ENCODE measurements around the gene PRKCA.
"Not testable (repeated sequence)": the region's sequence is repeated elsewhere in the genome, so short reads cannot be mapped to it uniquely, and the experiment has no call there.

PRKCA gene

DNA sequence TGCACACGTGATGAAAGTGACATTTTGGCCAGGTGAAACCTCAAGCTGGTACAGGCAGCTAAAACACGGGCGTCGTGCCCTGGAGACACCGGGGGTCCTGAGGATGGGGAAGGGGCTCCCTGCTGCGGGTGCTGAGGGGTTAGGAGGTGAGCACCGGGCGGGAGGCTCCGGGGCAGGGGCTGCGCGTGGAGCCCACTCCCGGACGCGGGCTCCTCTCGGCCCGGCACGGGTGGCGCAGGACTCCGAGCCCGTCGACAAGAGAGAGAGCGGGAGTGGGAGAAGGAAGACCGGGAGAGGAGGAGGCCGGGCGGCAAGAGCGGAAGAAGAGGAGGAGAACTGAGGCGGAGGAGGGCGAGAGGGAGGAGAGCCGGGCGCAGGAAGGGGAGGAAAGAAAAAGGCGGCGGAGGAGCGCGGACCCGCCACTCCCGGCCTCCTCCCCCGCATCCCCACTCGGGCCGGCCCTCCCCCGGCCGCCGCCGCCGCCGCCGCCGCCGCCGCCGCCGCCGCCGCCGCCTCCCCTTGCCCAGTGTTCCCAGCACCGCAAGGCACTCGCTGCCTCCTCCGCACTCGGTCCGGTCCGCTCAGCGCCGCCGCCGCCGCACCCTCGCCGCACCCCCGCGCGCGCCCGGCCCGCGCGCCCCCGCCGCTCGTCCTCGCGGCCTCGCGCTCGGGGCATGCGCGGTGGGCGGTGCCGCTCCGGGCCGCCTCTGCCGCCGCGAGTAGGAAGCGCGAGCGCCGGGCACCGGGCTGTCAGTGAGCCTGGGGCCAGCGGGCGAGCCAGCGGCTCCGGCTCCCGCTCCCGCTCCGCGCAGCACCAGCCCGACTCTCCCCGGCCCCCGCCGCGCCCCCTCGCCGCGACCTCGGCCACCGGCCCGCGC lies at the start of gene PRKCA:
PRKCA (plus strand) TSS at position 750 of the 878 bp plus-strand sequence.
- peak; percentile 62 for DNase-seq (ENCODE audit: low read depth)

DNA sequence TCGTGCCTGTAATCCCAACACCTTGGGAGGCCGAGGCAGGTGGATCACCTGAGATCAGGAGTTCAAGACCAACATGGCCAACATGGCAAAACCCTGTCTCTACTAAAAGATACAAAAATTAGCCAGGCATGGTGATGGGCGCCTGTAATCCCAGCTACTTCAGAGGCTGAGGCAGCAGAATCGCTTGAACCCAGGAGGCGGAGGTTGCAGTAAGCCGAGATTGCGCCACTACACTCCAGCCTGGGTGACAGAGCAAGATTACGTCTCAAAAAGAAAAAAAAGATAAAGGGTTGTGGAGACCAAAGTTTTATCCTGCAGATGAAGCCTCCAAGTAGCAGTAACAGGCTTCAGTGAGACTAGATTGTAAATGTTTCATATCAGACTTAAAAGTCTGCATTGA lies 49.0 kb upstream of the PRKCA start:
- DNase-seq (ENCODE audit: low read depth): not testable (repeated sequence)

DNA sequence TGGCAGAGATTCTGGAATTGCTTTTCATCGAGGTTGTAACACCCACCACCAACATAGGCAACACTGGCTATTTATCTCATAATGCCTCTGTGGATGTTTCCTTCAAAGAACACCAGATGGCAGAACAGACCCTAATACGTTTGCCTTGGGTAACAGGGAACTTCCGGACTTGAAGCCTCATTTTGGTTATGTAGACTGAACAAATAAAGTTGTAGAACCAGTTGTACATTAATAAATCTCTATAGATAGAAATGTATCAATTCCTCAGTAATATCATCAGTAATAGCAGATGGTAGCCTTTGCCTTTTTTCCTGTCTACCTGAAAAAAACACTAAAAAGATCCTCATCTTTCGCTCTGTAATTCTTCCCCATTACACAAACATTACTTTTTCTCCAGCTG lies 47.3 kb upstream of the PRKCA start:
- no peak for DNase-seq (ENCODE audit: low read depth)

GRCh38 chr17:66255527-66255971 lies 46.9 kb upstream of the PRKCA start:
- no peak for DNase-seq (ENCODE audit: low read depth)

- no peak for DNase-seq (ENCODE audit: low read depth)
Measured at GRCh38 chr17:66260275-66260674, 42.1 kb upstream of the PRKCA start.

GRCh38 chr17:66260688-66261087 lies 41.7 kb upstream of the PRKCA start:
- DNase-seq (ENCODE audit: low read depth): no peak

DNA sequence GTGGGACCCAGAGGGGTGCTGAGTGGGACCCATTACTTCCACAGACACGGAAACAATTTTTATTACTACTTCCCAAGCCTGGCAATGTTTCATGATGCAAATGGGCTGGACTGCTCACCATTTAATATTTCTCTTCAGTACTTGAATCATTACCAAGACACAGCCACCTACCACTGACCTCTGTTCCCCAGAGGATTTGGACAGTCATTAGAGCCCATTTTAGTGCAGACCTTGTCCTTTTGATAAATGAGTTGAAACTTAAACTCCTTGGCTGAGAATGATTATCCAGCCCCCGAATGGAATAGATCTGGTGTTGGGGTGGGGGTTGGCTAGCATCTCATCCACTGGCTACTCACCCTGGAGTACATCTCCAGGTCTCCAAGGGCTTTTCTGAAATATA lies 39.6 kb upstream of the PRKCA start:
- no peak for DNase-seq (ENCODE audit: low read depth)

GRCh38 chr17:66264696-66265095 lies 37.7 kb upstream of the PRKCA start:
- no peak for DNase-seq (ENCODE audit: low read depth)

DNA sequence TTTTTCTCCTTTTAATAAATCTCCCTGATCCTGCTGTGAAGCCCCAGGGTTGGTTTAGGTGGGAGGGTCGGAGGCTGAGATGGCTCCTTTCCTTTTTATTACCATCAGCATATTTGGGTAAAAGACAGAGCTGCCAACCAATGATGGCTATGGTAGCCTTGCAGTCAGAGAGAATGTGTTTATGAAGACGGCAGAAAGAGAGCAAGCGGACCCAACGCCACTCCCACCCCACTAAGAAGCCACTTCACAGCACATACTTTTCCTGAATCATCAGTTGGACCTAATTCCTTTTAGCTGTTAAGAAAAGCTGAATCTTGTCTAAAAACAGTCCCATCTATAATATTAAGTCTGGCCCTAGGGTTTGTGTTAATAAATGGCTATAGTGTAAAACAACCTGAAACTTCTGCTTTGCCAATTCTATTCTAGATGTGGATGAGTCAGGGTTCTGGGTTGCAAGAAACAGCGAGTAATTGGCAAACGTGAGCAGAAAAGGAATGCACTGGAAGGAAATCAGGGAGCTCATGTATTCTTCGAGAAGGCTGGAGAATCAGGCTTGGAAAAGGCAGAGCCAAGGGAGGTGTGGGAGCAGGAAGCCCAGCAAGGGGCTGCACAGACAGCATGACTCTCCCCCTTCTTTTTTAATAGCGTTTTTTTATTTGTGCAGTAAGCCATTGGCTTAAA lies 34.0 kb upstream of the PRKCA start:
- DNase-seq (ENCODE audit: low read depth): no peak

- DNase-seq (ENCODE audit: low read depth): no peak
Measured at GRCh38 chr17:66270106-66270505, 32.3 kb upstream of the PRKCA start.

DNA sequence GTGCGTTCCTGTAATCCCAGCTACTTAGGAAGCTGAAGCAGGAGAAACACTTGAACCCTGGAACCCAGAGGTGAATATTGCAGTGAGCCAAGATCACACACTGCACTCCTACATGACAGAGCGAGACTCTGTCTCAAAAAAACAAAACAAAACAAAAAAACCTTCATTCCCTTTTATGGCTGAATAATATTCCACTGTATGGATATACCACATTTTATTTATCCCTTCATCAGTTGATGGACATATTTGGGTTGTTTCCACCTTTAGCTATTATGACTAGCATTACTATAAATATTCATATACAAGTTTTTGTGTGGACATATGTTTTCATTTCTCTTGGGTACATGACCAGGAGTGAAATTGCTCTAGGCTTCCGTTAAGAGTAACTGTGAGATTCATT lies 30.9 kb upstream of the PRKCA start:
- no peak for DNase-seq (ENCODE audit: low read depth)

- no peak for DNase-seq (ENCODE audit: low read depth)
Measured at GRCh38 chr17:66272811-66273585, 29.4 kb upstream of the PRKCA start.

DNA sequence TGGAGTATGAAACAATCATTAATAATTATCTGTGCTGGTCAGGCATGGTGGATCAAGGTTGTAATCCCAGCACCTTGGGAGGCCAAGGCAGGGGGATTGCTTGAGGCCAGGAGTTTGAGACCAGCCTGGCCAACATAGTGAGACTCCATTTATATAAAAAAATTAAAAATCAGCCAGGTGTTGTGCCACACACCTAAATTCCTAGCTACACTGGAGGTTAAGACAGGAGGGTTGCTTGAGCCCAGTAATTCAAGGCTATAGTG lies 28.9 kb upstream of the PRKCA start:
- no peak for DNase-seq (ENCODE audit: low read depth)

GRCh38 chr17:66275651-66276050 lies 26.8 kb upstream of the PRKCA start:
- no peak for DNase-seq (ENCODE audit: low read depth)

DNA sequence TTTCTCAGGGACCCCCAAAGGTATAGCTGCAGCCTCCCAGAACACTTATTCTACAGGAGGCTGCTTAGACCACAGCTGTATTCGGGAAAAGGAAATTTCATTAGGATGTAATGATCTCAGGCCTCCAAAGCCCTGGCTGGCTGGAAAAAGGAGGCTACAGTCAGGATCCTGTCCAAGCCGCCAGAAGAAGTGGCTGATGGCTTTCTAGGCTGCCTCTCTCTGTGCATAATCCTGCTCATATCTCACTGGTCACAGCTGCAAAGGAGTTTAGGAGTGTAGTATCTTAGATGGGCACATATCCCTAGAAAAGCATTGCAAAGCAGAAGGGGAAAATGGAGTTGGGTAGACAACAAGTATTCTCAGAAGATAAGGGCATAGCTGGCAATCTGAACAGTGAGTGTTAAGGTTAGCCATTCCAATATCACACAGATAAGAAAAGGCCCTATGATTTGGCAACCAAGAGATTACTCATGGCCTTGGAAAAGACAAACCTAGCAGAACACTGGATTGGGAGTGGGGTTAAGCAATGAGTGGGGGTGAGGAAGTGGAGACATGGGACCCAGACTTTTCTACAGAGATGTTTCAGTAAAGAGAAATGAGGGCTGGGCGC lies 26.0 kb upstream of the PRKCA start:
- no peak for DNase-seq (ENCODE audit: low read depth)

GRCh38 chr17:66277191-66277590 lies 25.2 kb upstream of the PRKCA start:
- DNase-seq (ENCODE audit: low read depth): no peak

DNA sequence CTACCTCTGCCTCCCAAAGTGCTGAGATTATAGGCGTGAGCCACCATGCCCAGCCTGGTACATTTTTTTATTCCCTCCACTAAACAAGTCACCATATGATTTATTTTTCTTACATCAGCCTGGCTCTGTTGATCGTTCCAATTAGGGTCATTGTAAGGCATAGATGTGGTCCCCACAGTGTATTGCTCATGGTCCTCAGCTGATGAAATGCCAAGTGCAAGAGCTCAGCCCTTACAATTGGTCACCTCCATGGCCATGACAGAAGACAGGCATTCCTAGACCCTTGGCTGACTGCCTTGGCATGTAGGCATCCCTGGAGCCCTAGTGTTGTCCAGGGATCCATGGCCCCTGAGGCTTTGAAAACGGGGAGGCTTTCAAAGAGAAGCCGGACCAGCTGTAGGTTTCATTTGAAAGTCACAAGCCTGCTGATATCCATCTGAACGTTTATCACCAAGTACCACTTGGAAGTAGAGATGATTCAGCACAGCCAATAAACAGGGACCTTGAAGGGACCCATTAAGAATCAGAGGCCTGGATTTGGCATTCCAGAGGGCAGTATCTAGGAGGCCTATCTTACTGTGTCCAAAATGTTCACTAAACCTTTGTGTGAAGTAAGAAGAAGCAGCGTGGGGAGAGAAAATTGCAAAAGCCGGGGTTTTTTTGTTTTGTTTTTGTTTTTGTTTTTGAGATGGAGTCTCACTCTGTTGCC lies 20.6 kb upstream of the PRKCA start:
- DNase-seq (ENCODE audit: low read depth): no peak

GRCh38 chr17:66283296-66283934 lies 19.0 kb upstream of the PRKCA start:
- DNase-seq (ENCODE audit: low read depth): no peak

DNA sequence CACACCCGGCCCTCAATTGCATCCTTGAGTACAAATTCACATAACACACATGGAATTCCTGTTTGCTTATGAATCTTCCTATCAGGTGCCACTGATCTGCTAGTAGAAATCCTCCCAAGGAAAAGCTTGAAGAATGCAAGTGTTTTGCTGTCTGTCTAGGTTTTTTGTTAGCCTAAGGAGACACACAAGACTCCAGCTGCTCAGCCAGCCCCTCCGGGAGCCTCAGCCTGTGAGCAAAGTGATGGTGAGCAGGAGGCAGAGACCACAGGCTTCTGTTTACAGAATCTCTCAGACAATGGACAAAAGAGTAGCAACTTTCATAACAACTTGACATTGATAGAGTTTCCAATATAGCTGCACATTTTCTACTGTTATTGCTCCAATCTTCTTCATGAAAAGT lies 18.4 kb upstream of the PRKCA start:
- no peak for DNase-seq (ENCODE audit: low read depth)

- DNase-seq (ENCODE audit: low read depth): no peak
Measured at GRCh38 chr17:66285149-66285548, 17.3 kb upstream of the PRKCA start.

DNA sequence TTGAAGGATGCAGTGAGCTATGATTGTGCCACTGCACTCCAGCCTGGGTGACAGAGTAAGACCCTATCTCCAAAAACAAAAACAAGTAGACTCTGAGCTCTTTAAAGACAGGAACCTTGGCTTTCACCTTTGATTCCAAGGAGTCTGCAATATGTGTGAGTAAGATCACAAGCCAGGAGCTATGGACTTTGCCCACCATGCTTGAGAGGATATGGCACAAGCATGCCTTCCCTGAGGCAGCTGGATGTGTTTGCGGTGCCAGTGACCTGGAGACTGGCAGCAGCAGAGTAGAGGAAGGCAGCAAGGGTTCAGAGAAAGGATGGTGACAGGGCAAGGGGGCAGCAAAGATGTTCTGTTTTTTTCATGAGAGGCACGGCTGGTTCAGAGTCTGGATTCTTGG lies 14.5 kb upstream of the PRKCA start:
- no peak for DNase-seq (ENCODE audit: low read depth)
